Testis (tissue), 3 donors: ENCODE data around the gene SC5D. TPM values are rescaled to one million over a fixed set of nuclear protein-coding genes. Genes with fewer than 3 reads are reported as not detected.

Experiments used
- DNase-seq: peaks from one replicate; pipeline ENCODE4 v3.0.0-alpha.2; 2019
- H3K27ac ChIP-seq, 2 donors: fragments of 200-600 bp; sonication (generic); one replicate each; pipeline ENCODE4 v1.5.1; 2019
- H3K27me3 ChIP-seq: fragments of 200-600 bp; sonication (generic); one replicate; pipeline ENCODE4 v1.5.1; 2019
- H3K36me3 ChIP-seq: fragments of 200-600 bp; sonication (generic); one replicate; pipeline ENCODE4 v1.5.1; 2017; ENCODE audit warnings: low read depth; ENCODE audit errors: missing control alignments
- H3K4me1 ChIP-seq: fragments of 200-600 bp; sonication (generic); one replicate; pipeline ENCODE4 v1.5.1; 2019
- H3K4me3 ChIP-seq, 2 donors: fragments of 200-600 bp; sonication (generic); one replicate each; pipeline ENCODE4 v1.5.1; 2017 to 2019
- H3K9me3 ChIP-seq: fragments of 200-600 bp; sonication (generic); one replicate; pipeline ENCODE4 v1.5.1; 2017
- POLR2A ChIP-seq: fragments of 450-650 bp; IDR thresholded peaks from one replicate; pipeline ENCODE4 v1.6.1; 2017; ENCODE audit warnings: antibody characterized with exemption, mild to moderate bottlenecking, moderate library complexity
- WGBS, 2 donors: methylation state at CpG; one replicate each; pipeline ENCODE4 v1.1.5; 2018; 5-methylcytosine and 5-hydroxymethylcytosine counted together
- intact Hi-C: fragments of 100-400 bp; cut with DNase I; formaldehyde crosslinking; loops from one replicate; pipeline ENCODE4 v1.15.1; 2023; ENCODE audit warnings: low total_unique reads
- polyA plus RNA-seq: library from polyadenylated mRNA; stranded (reverse); fragments of 350-450 nt; fragmentation: Illumina TruSeq; extraction: RNeasy Lipid Tissue Mini Kit (QIAGEN cat#74804); gene quantifications from one replicate; pipeline ENCODE4 v1.2.3, GENCODE V29; 2014; ENCODE audit warnings: low read depth, low replicate concordance; ENCODE audit not compliant: insufficient read depth
- total RNA-seq, 2 donors: library from RNA; depleted of rRNA; stranded (reverse); fragments of >200 nt; gene quantifications; one replicate each; pipeline ENCODE4 v1.2.3, GENCODE V29; 2016
- TF ChIP-seq, protein P1 (sequence below), 3 experiments: fragments of 450-650 bp in 2 of 3; fragments of 200-600 bp in 1 of 3; sonication (generic) in 1 of 3; IDR thresholded peaks; one replicate each; pipeline ENCODE4 v1.5.1; 2016 to 2019; ENCODE audit warnings: antibody characterized with exemption in 3 of 3, mild to moderate bottlenecking in 2 of 3, moderate library complexity in 1 of 3

The SC5D gene
- total and polyA plus RNA-seq, 3 donors from 2014 or later, result 34.6 to 46.4 (median 41.3) TPM

DNA sequence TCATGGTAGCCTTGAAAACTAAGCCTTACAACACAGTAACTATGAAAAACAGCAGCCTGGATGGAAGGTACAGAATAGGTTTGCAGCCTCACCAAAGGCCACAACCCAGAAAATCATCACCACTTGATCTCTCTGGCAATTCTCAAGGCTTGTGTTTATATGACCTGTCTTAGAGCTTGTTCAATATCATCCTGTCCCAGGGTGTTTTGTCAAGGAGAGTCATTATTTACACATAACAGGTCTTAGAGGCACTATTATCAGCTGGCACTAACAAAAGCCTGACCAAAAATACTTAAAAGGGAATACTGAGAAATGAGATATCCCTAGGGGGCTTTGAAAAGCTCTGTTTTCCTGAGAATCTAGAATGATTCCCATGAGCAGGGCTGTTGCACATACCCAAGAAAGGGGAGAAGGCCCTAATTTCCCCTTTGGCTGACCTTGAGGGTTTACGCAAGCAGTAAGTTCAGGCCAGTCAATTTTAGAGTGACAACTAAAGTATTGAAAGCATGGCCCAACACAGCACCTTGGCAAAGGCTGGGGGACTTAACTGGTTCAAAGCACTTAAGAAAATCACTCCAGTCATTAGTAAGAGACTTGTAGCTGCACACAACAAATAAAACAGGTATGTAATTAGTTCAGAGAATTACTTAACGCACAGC, 7.9 kb downstream of the SC5D start:
- Histone ChIP-seq H3K9me3 (no peaks in the 10 kb centered on the region), H3K27me3 (no peaks in the 10 kb centered on the region), H3K27ac (no peak overlapping the region), H3K36me3 (no peaks in the 10 kb centered on the region), H3K4me1 (no peaks in the 10 kb centered on the region), H3K4me3 (no peak overlapping the region)
- WGBS, 2 donors, result 99 to 100% methylated on average over 2 of the region's 2 CpGs
- DNase-seq, result no peak
- intact Hi-C loops, result no loop called here
- TF ChIP-seq, protein P1, sequence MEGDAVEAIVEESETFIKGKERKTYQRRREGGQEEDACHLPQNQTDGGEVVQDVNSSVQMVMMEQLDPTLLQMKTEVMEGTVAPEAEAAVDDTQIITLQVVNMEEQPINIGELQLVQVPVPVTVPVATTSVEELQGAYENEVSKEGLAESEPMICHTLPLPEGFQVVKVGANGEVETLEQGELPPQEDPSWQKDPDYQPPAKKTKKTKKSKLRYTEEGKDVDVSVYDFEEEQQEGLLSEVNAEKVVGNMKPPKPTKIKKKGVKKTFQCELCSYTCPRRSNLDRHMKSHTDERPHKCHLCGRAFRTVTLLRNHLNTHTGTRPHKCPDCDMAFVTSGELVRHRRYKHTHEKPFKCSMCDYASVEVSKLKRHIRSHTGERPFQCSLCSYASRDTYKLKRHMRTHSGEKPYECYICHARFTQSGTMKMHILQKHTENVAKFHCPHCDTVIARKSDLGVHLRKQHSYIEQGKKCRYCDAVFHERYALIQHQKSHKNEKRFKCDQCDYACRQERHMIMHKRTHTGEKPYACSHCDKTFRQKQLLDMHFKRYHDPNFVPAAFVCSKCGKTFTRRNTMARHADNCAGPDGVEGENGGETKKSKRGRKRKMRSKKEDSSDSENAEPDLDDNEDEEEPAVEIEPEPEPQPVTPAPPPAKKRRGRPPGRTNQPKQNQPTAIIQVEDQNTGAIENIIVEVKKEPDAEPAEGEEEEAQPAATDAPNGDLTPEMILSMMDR (IDR thresholded peaks at IDR 0.05), result no peak
- TF ChIP-seq POLR2A, result no peak

DNA sequence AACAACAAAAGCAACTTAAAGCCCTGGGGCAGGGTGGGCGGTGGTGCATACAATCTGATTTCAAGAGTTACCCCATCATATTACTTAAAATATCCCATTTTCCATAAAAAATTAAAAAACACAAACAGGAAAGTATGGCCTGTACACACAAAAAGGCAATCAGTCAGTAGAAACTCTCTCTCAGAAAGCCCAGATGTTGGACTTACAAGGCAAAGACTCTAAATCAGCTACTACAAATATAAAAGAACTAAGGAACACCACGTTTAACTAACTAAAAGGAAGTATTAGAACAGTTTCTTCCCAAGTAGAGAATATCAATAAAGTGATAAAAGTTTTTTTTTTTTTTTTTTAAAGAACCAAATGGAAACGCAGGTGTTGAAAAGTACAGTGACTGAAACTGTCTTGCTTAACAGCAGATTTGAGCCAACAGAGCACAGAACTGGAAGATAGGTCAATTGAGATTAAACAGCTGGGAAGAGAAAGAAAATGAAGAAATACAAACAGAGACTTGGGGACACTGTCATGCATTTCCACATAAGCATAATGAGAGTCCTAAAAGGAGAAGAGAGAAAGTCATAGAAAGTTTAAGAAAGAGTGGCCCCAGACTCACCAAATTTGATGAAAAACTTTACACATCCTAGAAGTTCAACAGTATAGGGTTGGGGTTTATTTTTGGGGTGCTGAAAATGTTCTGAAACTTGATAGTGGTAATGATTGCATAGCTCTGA, 8.6 kb downstream of the SC5D start:
- 60 to 63% methylated on average over 3 of the region's 3 CpGs for WGBS, 2 donors
- no peaks in the 10 kb centered on the region for H3K27me3 ChIP-seq
- H3K36me3 ChIP-seq, result no peaks in the 10 kb centered on the region
- no peak for TF ChIP-seq POLR2A
- TF ChIP-seq, protein P1 (IDR thresholded peaks at IDR 0.05), result no peak
- H3K4me1 ChIP-seq, result no peaks in the 10 kb centered on the region
- no peaks in the 10 kb centered on the region for H3K9me3 ChIP-seq
- intact Hi-C loops, result no loop called here
- no peak overlapping the region for H3K27ac ChIP-seq
- H3K4me3 ChIP-seq, result no peak overlapping the region
- DNase-seq, result no peak

DNA sequence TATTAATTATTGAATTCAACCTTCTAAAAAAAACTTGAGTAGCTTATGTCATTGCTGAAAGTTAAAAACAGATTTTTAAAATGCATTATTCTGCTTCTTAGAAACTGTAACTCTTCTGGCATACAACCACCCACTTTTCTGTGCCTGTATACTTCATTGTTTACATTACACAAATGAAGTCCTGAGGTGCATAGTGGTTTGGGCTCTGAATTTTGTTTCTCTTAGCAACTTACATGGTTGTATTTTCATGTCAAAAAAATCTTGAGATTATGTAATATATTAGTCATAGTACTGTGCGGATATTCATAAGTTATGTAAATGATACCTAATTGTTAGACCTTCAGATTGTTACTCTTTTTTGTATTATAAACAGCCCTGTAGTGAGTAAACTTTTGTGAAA, 12.2 kb downstream of the SC5D start:
- H3K36me3 ChIP-seq, result no peaks in the 10 kb centered on the region
- TF ChIP-seq, protein P1 (IDR thresholded peaks at IDR 0.05), result no peak
- no peak for TF ChIP-seq POLR2A
- no peak overlapping the region for H3K27ac ChIP-seq
- H3K27me3 ChIP-seq, result no peaks in the 10 kb centered on the region
- intact Hi-C loops, result no loop called here
- 98 to 100% methylated on average over 1 of the region's 1 CpG for WGBS, 2 donors
- no peaks in the 10 kb centered on the region for H3K9me3 ChIP-seq
- no peak for DNase-seq
- H3K4me3 ChIP-seq, result no peak overlapping the region
- no peaks in the 10 kb centered on the region for H3K4me1 ChIP-seq

DNA sequence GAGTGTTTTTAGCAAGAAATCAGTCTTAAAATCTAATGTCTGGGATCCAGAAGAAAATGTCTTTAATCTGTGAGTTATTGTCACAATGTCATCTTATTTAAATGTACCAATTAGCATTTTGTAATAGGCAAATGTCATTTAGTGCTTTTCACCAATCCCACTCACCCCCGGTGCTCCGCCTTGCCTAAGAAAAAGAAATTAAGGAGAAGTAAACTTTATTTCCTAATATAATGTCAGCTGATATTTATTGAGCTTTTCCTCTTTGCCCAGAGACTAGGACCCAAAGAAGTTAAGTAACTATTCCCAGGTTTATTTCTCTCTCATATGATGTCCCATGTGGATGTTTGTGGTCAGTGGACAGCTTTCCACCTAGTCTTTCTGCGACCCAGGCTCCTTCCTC, 16.2 kb downstream of the SC5D start:
- Histone ChIP-seq H3K27ac (no peak overlapping the region), H3K36me3 (no peaks in the 10 kb centered on the region), H3K4me1 (no peaks in the 10 kb centered on the region), H3K9me3 (no peaks in the 10 kb centered on the region), H3K4me3 (no peak overlapping the region), H3K27me3 (no peaks in the 10 kb centered on the region)
- WGBS, 2 donors, result 97 to 100% methylated on average over 3 of the region's 3 CpGs
- DNase-seq, result no peak
- TF ChIP-seq, protein P1 (IDR thresholded peaks at IDR 0.05), result no peak
- TF ChIP-seq POLR2A, result no peak
- intact Hi-C loops, result no loop called here
